ENCODE measurements around the gene TGOLN2. TPM values are rescaled to one million over a fixed set of nuclear protein-coding genes. Genes with fewer than 3 reads are reported as not detected.

TGOLN2 gene
- polyA plus RNA-seq, 3 donors = 68.2 to 157 (median 111) TPM

- Histone ChIP-seq H3K27ac (ENCODE audit: low read depth in 1 of 2, low read length in 2 of 2) (peak overlapping the region; percentile 98 to 99), H2AFZ (ENCODE audit: insufficient read depth, low read depth, low read length, poor library complexity, severe bottlenecking) (peak overlapping the region; percentile 60), H3K36me3 (replicated peaks in 1 of 2; ENCODE audit: control insufficient read depth in 1 of 2, insufficient read depth in 2 of 2, low read length in 2 of 2) (peaks cover 31 to 33% of the 10 kb centered on the region in 2 donors), H3K4me1 (ENCODE audit: control insufficient read depth in 1 of 2, insufficient read depth in 2 of 2, low read length in 2 of 2) (peaks cover 57 to 67% of the 10 kb centered on the region in 2 donors), H3K79me2 (ENCODE audit: insufficient read depth, low read length) (peaks cover 73% of the 10 kb centered on the region), H4K20me1 (ENCODE audit: insufficient read depth, low read length) (peaks cover 49% of the 10 kb centered on the region), H3K4me3 (replicated peaks in 1 of 3; ENCODE audit: low read depth in 2 of 3, low read length in 3 of 3) (peak overlapping the region; percentile 52 to 97 (median 72)), H3K27me3 (ENCODE audit: control insufficient read depth in 2 of 2, insufficient read depth in 2 of 2, low read length in 2 of 2) (no peaks in the 10 kb centered on the region), H3K4me2 (replicated peaks; ENCODE audit: extremely low read depth, low read length, poor library complexity, severe bottlenecking) (peak overlapping the region; percentile 94), H3K9ac (ENCODE audit: insufficient read depth, low read length, poor library complexity, severe bottlenecking) (peak overlapping the region; percentile 91), H3K9me3 (replicated peaks in 1 of 2; ENCODE audit: control insufficient read depth in 1 of 2, insufficient read depth in 1 of 2, low read length in 2 of 2) (no peaks in the 10 kb centered on the region)
- 12% methylated on average over 26 of the region's 32 CpGs for WGBS (ENCODE audit: insufficient coverage)
- no peaks in the 10 kb centered on the region for H3K9me3 Mint-ChIP-seq
- TF ChIP-seq CTCF (IDR thresholded peaks at IDR 0.05) = no peak
- intact Hi-C loops (cut with micrococcal nuclease) = loop anchor here in 1 of 2 donors (2.0 to 10.0 kb wide), 2 partner anchors 28 to 78 kb away; partner anchors contain the start of genes ELMOD3 and RETSAT
- peaks cover 60% of the 10 kb centered on the region for H3K4me1 Mint-ChIP-seq
- H3K27ac Mint-ChIP-seq = peak overlapping the region; percentile 97 to 100 (median 100)
- peaks cover 0 to 2% (median 0%) of the 10 kb centered on the region in 3 donors for H3K27me3 Mint-ChIP-seq (ENCODE audit: low read depth in 3 of 3)
- peak; percentile 71 to 85 (median 78) for DNase-seq
- peaks cover 35 to 41% of the 10 kb centered on the region in 2 donors for H3K36me3 Mint-ChIP-seq
- peak overlapping the region; percentile 98 to 100 for H3K4me3 Mint-ChIP-seq
Measured at GRCh38 chr2:85326406-85327159, 1.2 kb downstream of the TGOLN2 start.

GRCh38 chr2:85325466-85325811 lies 2.4 kb downstream of the TGOLN2 start:
- intact Hi-C loops (cut with micrococcal nuclease) = loop anchor here in 1 of 2 donors (10.0 kb wide), 1 partner anchor 79 kb away; no protein-coding TSS in a partner anchor
- TF ChIP-seq CTCF (IDR thresholded peaks at IDR 0.05) = no peak
- Histone ChIP-seq H3K9ac (ENCODE audit: insufficient read depth, low read length, poor library complexity, severe bottlenecking) (peak overlapping the region; percentile 91), H3K27ac (ENCODE audit: low read depth in 1 of 2, low read length in 2 of 2) (peak overlapping the region; percentile 55 to 98), H3K27me3 (ENCODE audit: control insufficient read depth in 2 of 2, insufficient read depth in 2 of 2, low read length in 2 of 2) (no peaks in the 10 kb centered on the region), H3K4me3 (replicated peaks in 1 of 3; ENCODE audit: low read depth in 2 of 3, low read length in 3 of 3) (peak overlapping the region; percentile 52 to 97 (median 72)), H3K79me2 (ENCODE audit: insufficient read depth, low read length) (peaks cover 84% of the 10 kb centered on the region), H3K4me2 (replicated peaks; ENCODE audit: extremely low read depth, low read length, poor library complexity, severe bottlenecking) (peak overlapping the region; percentile 94), H3K36me3 (replicated peaks in 1 of 2; ENCODE audit: control insufficient read depth in 1 of 2, insufficient read depth in 2 of 2, low read length in 2 of 2) (peaks cover 42 to 45% of the 10 kb centered on the region in 2 donors), H4K20me1 (ENCODE audit: insufficient read depth, low read length) (peaks cover 60% of the 10 kb centered on the region), H2AFZ (ENCODE audit: insufficient read depth, low read depth, low read length, poor library complexity, severe bottlenecking) (no peak overlapping the region), H3K9me3 (replicated peaks in 1 of 2; ENCODE audit: control insufficient read depth in 1 of 2, insufficient read depth in 1 of 2, low read length in 2 of 2) (no peaks in the 10 kb centered on the region), H3K4me1 (ENCODE audit: control insufficient read depth in 1 of 2, insufficient read depth in 2 of 2, low read length in 2 of 2) (peaks cover 67 to 78% of the 10 kb centered on the region in 2 donors)
- H3K4me3 Mint-ChIP-seq = peak overlapping the region; percentile 98 to 100
- H3K9me3 Mint-ChIP-seq = no peaks in the 10 kb centered on the region
- 61% methylated on average over 4 of the region's 9 CpGs for WGBS (ENCODE audit: insufficient coverage)
- no peak for DNase-seq
- H3K4me1 Mint-ChIP-seq = peaks cover 71% of the 10 kb centered on the region
- no peaks in the 10 kb centered on the region for H3K27me3 Mint-ChIP-seq (ENCODE audit: low read depth in 3 of 3)
- peaks cover 46 to 52% of the 10 kb centered on the region in 2 donors for H3K36me3 Mint-ChIP-seq
- peak overlapping the region; percentile 87 to 100 (median 100) for H3K27ac Mint-ChIP-seq

Data from CD14-positive monocyte (primary cell).